ENCODE data around the gene ULK4.

GRCh38 chr3:41940393-41940792 lies 21.5 kb downstream of the ULK4 start:
- TF ChIP-seq, protein P1, sequence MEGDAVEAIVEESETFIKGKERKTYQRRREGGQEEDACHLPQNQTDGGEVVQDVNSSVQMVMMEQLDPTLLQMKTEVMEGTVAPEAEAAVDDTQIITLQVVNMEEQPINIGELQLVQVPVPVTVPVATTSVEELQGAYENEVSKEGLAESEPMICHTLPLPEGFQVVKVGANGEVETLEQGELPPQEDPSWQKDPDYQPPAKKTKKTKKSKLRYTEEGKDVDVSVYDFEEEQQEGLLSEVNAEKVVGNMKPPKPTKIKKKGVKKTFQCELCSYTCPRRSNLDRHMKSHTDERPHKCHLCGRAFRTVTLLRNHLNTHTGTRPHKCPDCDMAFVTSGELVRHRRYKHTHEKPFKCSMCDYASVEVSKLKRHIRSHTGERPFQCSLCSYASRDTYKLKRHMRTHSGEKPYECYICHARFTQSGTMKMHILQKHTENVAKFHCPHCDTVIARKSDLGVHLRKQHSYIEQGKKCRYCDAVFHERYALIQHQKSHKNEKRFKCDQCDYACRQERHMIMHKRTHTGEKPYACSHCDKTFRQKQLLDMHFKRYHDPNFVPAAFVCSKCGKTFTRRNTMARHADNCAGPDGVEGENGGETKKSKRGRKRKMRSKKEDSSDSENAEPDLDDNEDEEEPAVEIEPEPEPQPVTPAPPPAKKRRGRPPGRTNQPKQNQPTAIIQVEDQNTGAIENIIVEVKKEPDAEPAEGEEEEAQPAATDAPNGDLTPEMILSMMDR (IDR thresholded peaks at IDR 0.05; ENCODE audit: low read depth, low read length) = no peak
- TF ChIP-seq MYC (IDR thresholded peaks at IDR 0.05; ENCODE audit: low read depth, low read length) (no peak), POLR2A (IDR thresholded peaks at IDR 0.05; ENCODE audit: extremely low read depth, insufficient read length) (no peak)

Data from NB4 (cell line).